GM18526 (cell line): ENCODE data around the gene SLC44A3.

Experiments used
- POLR2A ChIP-seq: IDR thresholded peaks from 3 replicates; pipeline ENCODE4 v1.6.1; 2011; ENCODE audit not compliant: insufficient read length; ENCODE audit errors: extremely low read depth

Gene SLC44A3

GRCh38 chr1:94873520-94874351 is 53.6 kb downstream of the SLC44A3 start:
- TF ChIP-seq POLR2A: no peak

GRCh38 chr1:94874423-94874822 is 54.3 kb downstream of the SLC44A3 start:
- no peak for TF ChIP-seq POLR2A

- no peak for TF ChIP-seq POLR2A
These were observed 55.6 kb downstream of the SLC44A3 start for GRCh38 chr1:94875794-94876193.

- no peak for TF ChIP-seq POLR2A
These were observed 56.2 kb downstream of the SLC44A3 start for GRCh38 chr1:94876362-94876761.

GRCh38 chr1:94878329-94878728 is 58.2 kb downstream of the SLC44A3 start:
- TF ChIP-seq POLR2A: no peak

GRCh38 chr1:94883691-94884090 is 63.5 kb downstream of the SLC44A3 start:
- TF ChIP-seq POLR2A: no peak

- no peak for TF ChIP-seq POLR2A
These were observed 63.9 kb downstream of the SLC44A3 start for GRCh38 chr1:94884106-94884505.

- no peak for TF ChIP-seq POLR2A
These were observed 64.3 kb downstream of the SLC44A3 start for GRCh38 chr1:94884507-94884906.

- TF ChIP-seq POLR2A: no peak
These were observed 66.2 kb downstream of the SLC44A3 start for GRCh38 chr1:94886361-94886760.

- TF ChIP-seq POLR2A: no peak
These were observed 66.9 kb downstream of the SLC44A3 start for GRCh38 chr1:94887106-94887505.

GRCh38 chr1:94887603-94888171 is 67.5 kb downstream of the SLC44A3 start:
- TF ChIP-seq POLR2A: no peak

GRCh38 chr1:94888201-94888600 is 68.0 kb downstream of the SLC44A3 start:
- TF ChIP-seq POLR2A: no peak

- no peak for TF ChIP-seq POLR2A
These were observed 72.6 kb downstream of the SLC44A3 start for GRCh38 chr1:94892604-94893254.

- no peak for TF ChIP-seq POLR2A
These were observed 74.5 kb downstream of the SLC44A3 start for GRCh38 chr1:94894630-94895029.

GRCh38 chr1:94895518-94895917 is 75.4 kb downstream of the SLC44A3 start:
- no peak for TF ChIP-seq POLR2A
